IMR-90 (cell line): ENCODE measurements around the gene FAT1. TPM values are rescaled to one million over a fixed set of nuclear protein-coding genes. Genes with fewer than 3 reads are reported as not detected.

Source experiments
- ATAC-seq: fragments of 200-7000 bp; cut with Tn5 transposase; 2 replicates; pipeline ENCODE4 v1.9.1; 2020; ENCODE audit warnings: low read depth, mild to moderate bottlenecking, moderate library complexity
- BruUV-seq: library from RNA; stranded (reverse); fragments of 400-500 nt; replicated peaks from 2 replicates; lab custom pipeline; 2021; lab: Mats Ljungman, UMichigan
- CTCF ChIA-PET: fragments of 300-600 bp; formaldehyde crosslinking; extraction: SDS; loops from one replicate; lab custom pipeline; 2021; ENCODE audit warnings: antibody characterized with exemption; lab: Yijun Ruan, JAX
- POLR2A ChIA-PET: fragments of 300-600 bp; sonication (Branson Sonifier 250); formaldehyde crosslinking; loops from one replicate; lab custom pipeline; 2022; ENCODE audit warnings: antibody characterized with exemption; ENCODE audit not compliant: unreplicated experiment; lab: Charles Lee
- DNase-seq: peaks from one replicate; pipeline ENCODE4 v3.0.0; 2013
- H2AFZ ChIP-seq: replicated peaks from 2 replicates; pipeline ENCODE3; 2013; ENCODE audit warnings: low read length, mild to moderate bottlenecking; ENCODE audit not compliant: poor library complexity
- H2AK5ac ChIP-seq: 2 replicates; pipeline ENCODE4 v1.6.1; 2013; ENCODE audit warnings: low read depth, low read length, inconsistent platforms
- H2AK9ac ChIP-seq: replicated peaks from 2 replicates; pipeline ENCODE3; 2013; ENCODE audit warnings: mild to moderate bottlenecking, low read depth, low read length, moderate library complexity; ENCODE audit not compliant: poor library complexity
- H2BK120ac ChIP-seq: 2 replicates; pipeline ENCODE4 v1.6.1; 2013; ENCODE audit warnings: low read depth, low read length, inconsistent platforms
- H2BK15ac ChIP-seq: 3 replicates; pipeline ENCODE4 v1.6.1; 2013; ENCODE audit warnings: low read depth, low read length, inconsistent platforms
- H2BK20ac ChIP-seq: 2 replicates; pipeline ENCODE4 v1.6.1; 2013; ENCODE audit warnings: low read depth, mild to moderate bottlenecking, inconsistent platforms, low read length, moderate library complexity
- H2BK5ac ChIP-seq: 2 replicates; pipeline ENCODE4 v1.6.1; 2013; ENCODE audit warnings: mild to moderate bottlenecking, low read depth, low read length, inconsistent platforms; ENCODE audit not compliant: poor library complexity, severe bottlenecking
- H3K14ac ChIP-seq: replicated peaks from 2 replicates; pipeline ENCODE4 v1.6.1; 2013; ENCODE audit warnings: low read depth, low read length, inconsistent platforms
- H3K18ac ChIP-seq: 2 replicates; pipeline ENCODE4 v1.6.1; 2013; ENCODE audit warnings: low read depth, low read length, control low read depth
- H3K23ac ChIP-seq: 2 replicates; pipeline ENCODE4 v1.6.1; 2013; ENCODE audit warnings: low read depth, low read length, inconsistent platforms
- H3K27ac ChIP-seq: 2 replicates; pipeline ENCODE4 v1.5.1; 2013; ENCODE audit warnings: mild to moderate bottlenecking, control low read depth, low read length; ENCODE audit not compliant: insufficient read depth
- H3K27me3 ChIP-seq: 2 replicates; pipeline ENCODE4 v1.6.1; 2013; ENCODE audit warnings: low read length; ENCODE audit not compliant: control insufficient read depth, insufficient read depth
- H3K36me3 ChIP-seq: 2 replicates; pipeline ENCODE4 v1.6.1; 2013; ENCODE audit warnings: low read length, mixed read lengths; ENCODE audit not compliant: control insufficient read depth, insufficient read depth
- H3K4ac ChIP-seq: 2 replicates; pipeline ENCODE4 v1.6.1; 2013; ENCODE audit warnings: low read depth, low read length, inconsistent platforms
- H3K4me1 ChIP-seq: 2 replicates; pipeline ENCODE4 v1.6.1; 2013; ENCODE audit warnings: low read length, mixed read lengths; ENCODE audit not compliant: control insufficient read depth, insufficient read depth
- H3K4me2 ChIP-seq: 2 replicates; pipeline ENCODE4 v1.6.1; 2013; ENCODE audit warnings: low read depth, mild to moderate bottlenecking, control low read depth, low read length, moderate library complexity
- H3K4me3 ChIP-seq: 2 replicates; pipeline ENCODE4 v1.5.1; 2013; ENCODE audit warnings: low read depth, mild to moderate bottlenecking, control low read depth, low read length, moderate library complexity; ENCODE audit not compliant: insufficient read depth
- H3K56ac ChIP-seq: 2 replicates; pipeline ENCODE4 v1.6.1; 2013; ENCODE audit warnings: low read length, inconsistent platforms; ENCODE audit not compliant: insufficient read depth; ENCODE audit errors: extremely low read depth
- H3K79me1 ChIP-seq, 2 experiments: 2 replicates each; pipeline ENCODE4 v1.6.1; 2013; ENCODE audit warnings: low read length in 2 of 2, inconsistent platforms in 1 of 2, low read depth in 1 of 2
- H3K9ac ChIP-seq: 2 replicates; pipeline ENCODE4 v1.6.1; 2013; ENCODE audit warnings: low read depth, low read length, control low read depth
- H3K9me1 ChIP-seq: 2 replicates; pipeline ENCODE4 v1.6.1; 2013; ENCODE audit warnings: low read length, inconsistent platforms; ENCODE audit not compliant: insufficient read depth
- H3K9me3 ChIP-seq: 2 replicates; pipeline ENCODE4 v1.6.1; 2013; ENCODE audit warnings: low read length; ENCODE audit not compliant: control insufficient read depth, insufficient read depth
- H4K20me1 ChIP-seq: 2 replicates; pipeline ENCODE4 v1.6.1; 2013; ENCODE audit warnings: low read length, inconsistent platforms; ENCODE audit not compliant: insufficient read depth
- H4K5ac ChIP-seq: 2 replicates; pipeline ENCODE4 v1.6.1; 2013; ENCODE audit warnings: mild to moderate bottlenecking, low read depth, low read length, control low read depth
- H4K8ac ChIP-seq, 2 experiments: 2 replicates each; pipeline ENCODE4 v1.6.1; 2013; ENCODE audit warnings: low read depth in 2 of 2, low read length in 2 of 2, control low read depth in 1 of 2, inconsistent platforms in 1 of 2
- H4K91ac ChIP-seq: 2 replicates; pipeline ENCODE4 v1.6.1; 2013; ENCODE audit warnings: low read depth, low read length, inconsistent platforms; ENCODE audit not compliant: insufficient read depth
- BHLHE40 ChIP-seq: fragments of 150-350 bp; IDR thresholded peaks from 2 replicates; pipeline ENCODE4 v1.6.1; 2016; ENCODE audit warnings: mild to moderate bottlenecking, low read depth, low read length
- CEBPB ChIP-seq: IDR thresholded peaks from 2 replicates; pipeline ENCODE4 v1.6.1; 2012; ENCODE audit warnings: low read depth, low read length, improper control_type of control experiment
- CHD1 ChIP-seq: IDR thresholded peaks from 2 replicates; pipeline ENCODE4 v1.6.1; 2012; ENCODE audit warnings: low read depth, low read length, improper control_type of control experiment
- FOS ChIP-seq: fragments of 150-350 bp; IDR thresholded peaks from 2 replicates; pipeline ENCODE4 v1.6.1; 2016; ENCODE audit warnings: low read depth, low read length
- MAFK ChIP-seq: IDR thresholded peaks from 2 replicates; pipeline ENCODE4 v1.6.1; 2012; ENCODE audit warnings: low read depth, low read length, improper control_type of control experiment
- MAZ ChIP-seq: IDR thresholded peaks from 2 replicates; pipeline ENCODE4 v1.6.1; 2012; ENCODE audit warnings: low read depth, mild to moderate bottlenecking, low read length, improper control_type of control experiment, moderate library complexity, borderline replicate concordance
- MXI1 ChIP-seq: IDR thresholded peaks from 2 replicates; pipeline ENCODE4 v1.6.1; 2012; ENCODE audit warnings: low read depth, mild to moderate bottlenecking, low read length, moderate library complexity, borderline replicate concordance
- NFE2L2 ChIP-seq: fragments of 150-350 bp; IDR thresholded peaks from 2 replicates; pipeline ENCODE4 v1.6.1; 2016; ENCODE audit warnings: low read depth, mild to moderate bottlenecking, low read length
- POLR2A ChIP-seq: IDR thresholded peaks from 2 replicates; pipeline ENCODE4 v1.6.1; 2012; ENCODE audit warnings: mild to moderate bottlenecking, low read depth, low read length
- RAD21 ChIP-seq: IDR thresholded peaks from 2 replicates; pipeline ENCODE4 v1.6.1; 2012; ENCODE audit warnings: low read length, improper control_type of control experiment
- RCOR1 ChIP-seq: IDR thresholded peaks from 2 replicates; pipeline ENCODE4 v1.6.1; 2012; ENCODE audit warnings: mild to moderate bottlenecking, low read length, improper control_type of control experiment; ENCODE audit not compliant: insufficient replicate concordance
- RFX5 ChIP-seq: IDR thresholded peaks from 2 replicates; pipeline ENCODE4 v1.8.0; 2012; ENCODE audit warnings: low read depth, mild to moderate bottlenecking, low read length, moderate library complexity
- SMC3 ChIP-seq: fragments of 150-350 bp; IDR thresholded peaks from 2 replicates; pipeline ENCODE4 v1.6.1; 2016; ENCODE audit warnings: low read depth, mild to moderate bottlenecking, antibody characterized with exemption, low read length, moderate library complexity
- WGBS, 2 experiments: methylation state at CpG; one replicate each; pipeline versions ENCODE4 v1.1.5 to v1.1.7; 2013; ENCODE audit warnings: missing lambda C conversion rate in 2 of 2; ENCODE audit not compliant: insufficient read length in 1 of 2; ENCODE audit errors: extremely low coverage in 2 of 2; 5-methylcytosine and 5-hydroxymethylcytosine counted together
- dilution Hi-C: fragments of 300-500 bp; cut with HindIII; formaldehyde crosslinking; loops from one replicate; pipeline ENCODE4 v1.14.3; 2018; ENCODE audit warnings: low sequenced_read_pairs; ENCODE audit not compliant: unreplicated experiment
- in situ Hi-C: fragments of 300-500 bp; cut with MboI; formaldehyde crosslinking; loops from 3 replicates; pipeline ENCODE4 v1.14.3; 2019; ENCODE audit warnings: low sequenced_read_pairs, inconsistent platforms, mixed read lengths
- intact Hi-C: fragments of 100-400 bp; cut with micrococcal nuclease; formaldehyde crosslinking; loops from 2 replicates; pipeline ENCODE4 v1.10.0; 2022
- polyA plus RNA-seq, 3 experiments: library from polyadenylated mRNA; depleted of rRNA; stranded (reverse); fragments of >200 nt; gene quantifications; 2 replicates each; pipeline ENCODE4 v1.2.3, GENCODE V29; 2012; ENCODE audit warnings: low replicate concordance in 1 of 3
- total RNA-seq: library from RNA; depleted of rRNA; stranded (reverse); fragments of >200 nt; gene quantifications from 2 replicates; pipeline ENCODE4 v1.2.3, GENCODE V29; 2012
- TF ChIP-seq, protein P1 (sequence below): fragments of 150-350 bp; IDR thresholded peaks from 2 replicates; pipeline ENCODE4 v1.6.1; 2017; ENCODE audit warnings: mild to moderate bottlenecking, antibody characterized with exemption, low read length, low read depth
- TF ChIP-seq, protein P2 (sequence below): conservative IDR thresholded peaks from 2 replicates; pipeline ENCODE4 v1.5.1; 2012; ENCODE audit warnings: mild to moderate bottlenecking, low read depth, low read length, improper control_type of control experiment
- TF ChIP-seq, protein P3 (sequence below): fragments of 150-350 bp; IDR thresholded peaks from 2 replicates; pipeline ENCODE4 v1.6.1; 2016; ENCODE audit warnings: low read depth, mild to moderate bottlenecking, low read length, moderate library complexity, borderline replicate concordance

Gene FAT1
- total and polyA plus RNA-seq, 2 of the 4 experiments (the other 2 are of a cell fraction) = 156 to 519 TPM

DNA sequence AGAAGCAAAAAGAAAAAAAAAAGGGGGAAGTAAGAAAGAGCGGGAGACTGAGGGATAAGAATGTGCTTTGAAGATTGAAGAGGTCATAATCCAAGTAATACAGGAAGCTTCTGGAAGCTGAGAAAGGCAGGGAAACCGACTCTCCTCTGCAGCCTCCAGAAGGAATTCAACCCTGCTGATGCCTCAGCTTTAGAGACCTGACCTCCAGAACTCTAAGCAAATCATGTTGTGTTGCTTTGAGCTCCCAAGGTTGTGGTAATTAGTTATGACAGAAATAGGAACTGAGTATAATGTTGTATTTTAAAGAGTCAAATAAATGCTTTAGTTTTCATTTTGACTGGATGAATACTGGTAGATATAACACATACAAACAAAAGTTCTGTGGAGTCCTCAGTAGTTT lies 48.0 kb upstream of the FAT1 start:
- Histone ChIP-seq H3K79me1 (no peaks in the 10 kb centered on the region), H3K56ac (no peak overlapping the region; the same call in 1 of the 2 replicates), H3K9ac (peak overlapping the region; percentile 46; the same call in 1 of the 2 replicates), H3K14ac (peak overlapping the region; percentile 75), H4K8ac (peak overlapping the region; percentile 67 to 82; a peak in 3 of 4 replicates), H4K91ac (peak overlapping the region; percentile 64), H2BK15ac (peak overlapping the region; percentile 97), H2BK5ac (peak overlapping the region; percentile 97), H3K4me3 (no peak overlapping the region), H3K4me1 (peaks cover 13% of the 10 kb centered on the region), H2BK120ac (peak overlapping the region; percentile 89), H3K4me2 (peak overlapping the region; percentile 6), H2AK9ac (no peak overlapping the region), H3K36me3 (no peaks in the 10 kb centered on the region), H4K5ac (peak overlapping the region; percentile 91; the same call in 1 of the 2 replicates), H2AK5ac (peak overlapping the region; percentile 79), H3K27me3 (no peaks in the 10 kb centered on the region), H2AFZ (no peak overlapping the region), H4K20me1 (no peaks in the 10 kb centered on the region), H3K9me1 (peaks cover 6% of the 10 kb centered on the region), H2BK20ac (peak overlapping the region; percentile 93), H3K4ac (peak overlapping the region; percentile 87), H3K9me3 (no peaks in the 10 kb centered on the region), H3K27ac (peak overlapping the region; percentile 81; the same call in 1 of the 2 replicates), H3K23ac (peak overlapping the region; percentile 41; the same call in 1 of the 2 replicates), H3K18ac (peak overlapping the region; percentile 69)
- ATAC-seq (peak; percentile 50; the same call in 1 of the 2 replicates), DNase-seq (peak; percentile 19)
- BruUV-seq = no TSS peak
- POLR2A ChIA-PET = no interaction called here
- TF ChIP-seq MXI1 (no peak), RCOR1 (no peak), NFE2L2 (no peak), CEBPB (no peak), RAD21 (no peak), FOS (no peak), RFX5 (no peak), MAZ (no peak), BHLHE40 (no peak), MAFK (no peak), POLR2A (no peak), SMC3 (no peak), CHD1 (no peak)
- TF ChIP-seq, protein P1, sequence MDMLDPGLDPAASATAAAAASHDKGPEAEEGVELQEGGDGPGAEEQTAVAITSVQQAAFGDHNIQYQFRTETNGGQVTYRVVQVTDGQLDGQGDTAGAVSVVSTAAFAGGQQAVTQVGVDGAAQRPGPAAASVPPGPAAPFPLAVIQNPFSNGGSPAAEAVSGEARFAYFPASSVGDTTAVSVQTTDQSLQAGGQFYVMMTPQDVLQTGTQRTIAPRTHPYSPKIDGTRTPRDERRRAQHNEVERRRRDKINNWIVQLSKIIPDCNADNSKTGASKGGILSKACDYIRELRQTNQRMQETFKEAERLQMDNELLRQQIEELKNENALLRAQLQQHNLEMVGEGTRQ = no peak
- TF ChIP-seq, protein P2, sequence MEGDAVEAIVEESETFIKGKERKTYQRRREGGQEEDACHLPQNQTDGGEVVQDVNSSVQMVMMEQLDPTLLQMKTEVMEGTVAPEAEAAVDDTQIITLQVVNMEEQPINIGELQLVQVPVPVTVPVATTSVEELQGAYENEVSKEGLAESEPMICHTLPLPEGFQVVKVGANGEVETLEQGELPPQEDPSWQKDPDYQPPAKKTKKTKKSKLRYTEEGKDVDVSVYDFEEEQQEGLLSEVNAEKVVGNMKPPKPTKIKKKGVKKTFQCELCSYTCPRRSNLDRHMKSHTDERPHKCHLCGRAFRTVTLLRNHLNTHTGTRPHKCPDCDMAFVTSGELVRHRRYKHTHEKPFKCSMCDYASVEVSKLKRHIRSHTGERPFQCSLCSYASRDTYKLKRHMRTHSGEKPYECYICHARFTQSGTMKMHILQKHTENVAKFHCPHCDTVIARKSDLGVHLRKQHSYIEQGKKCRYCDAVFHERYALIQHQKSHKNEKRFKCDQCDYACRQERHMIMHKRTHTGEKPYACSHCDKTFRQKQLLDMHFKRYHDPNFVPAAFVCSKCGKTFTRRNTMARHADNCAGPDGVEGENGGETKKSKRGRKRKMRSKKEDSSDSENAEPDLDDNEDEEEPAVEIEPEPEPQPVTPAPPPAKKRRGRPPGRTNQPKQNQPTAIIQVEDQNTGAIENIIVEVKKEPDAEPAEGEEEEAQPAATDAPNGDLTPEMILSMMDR = no peak
- TF ChIP-seq, protein P3, sequence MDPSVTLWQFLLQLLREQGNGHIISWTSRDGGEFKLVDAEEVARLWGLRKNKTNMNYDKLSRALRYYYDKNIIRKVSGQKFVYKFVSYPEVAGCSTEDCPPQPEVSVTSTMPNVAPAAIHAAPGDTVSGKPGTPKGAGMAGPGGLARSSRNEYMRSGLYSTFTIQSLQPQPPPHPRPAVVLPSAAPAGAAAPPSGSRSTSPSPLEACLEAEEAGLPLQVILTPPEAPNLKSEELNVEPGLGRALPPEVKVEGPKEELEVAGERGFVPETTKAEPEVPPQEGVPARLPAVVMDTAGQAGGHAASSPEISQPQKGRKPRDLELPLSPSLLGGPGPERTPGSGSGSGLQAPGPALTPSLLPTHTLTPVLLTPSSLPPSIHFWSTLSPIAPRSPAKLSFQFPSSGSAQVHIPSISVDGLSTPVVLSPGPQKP = no peak
- intact Hi-C loops = loop anchor here (2.0 kb wide), 1 partner anchor 45 kb away; no protein-coding TSS in a partner anchor
- CTCF ChIA-PET = no interaction called here
- WGBS, 2 experiments = no CpG with 5 or more reads among the region's 2 CpGs
- dilution Hi-C loops = no loop called here
- in situ Hi-C loops = no loop called here
